GM21529 (cell line): ENCODE measurements around the gene GRIK4.
"Not testable (repeated sequence)": the region's sequence is repeated elsewhere in the genome, so short reads cannot be mapped to it uniquely, and the experiment has no call there.

Experiments
- ATAC-seq: cut with Tn5 transposase; IDR thresholded peaks from one replicate; pipeline ENCODE4 v1.9.1; 2021; ENCODE audit not compliant: unreplicated experiment

The GRIK4 gene

DNA sequence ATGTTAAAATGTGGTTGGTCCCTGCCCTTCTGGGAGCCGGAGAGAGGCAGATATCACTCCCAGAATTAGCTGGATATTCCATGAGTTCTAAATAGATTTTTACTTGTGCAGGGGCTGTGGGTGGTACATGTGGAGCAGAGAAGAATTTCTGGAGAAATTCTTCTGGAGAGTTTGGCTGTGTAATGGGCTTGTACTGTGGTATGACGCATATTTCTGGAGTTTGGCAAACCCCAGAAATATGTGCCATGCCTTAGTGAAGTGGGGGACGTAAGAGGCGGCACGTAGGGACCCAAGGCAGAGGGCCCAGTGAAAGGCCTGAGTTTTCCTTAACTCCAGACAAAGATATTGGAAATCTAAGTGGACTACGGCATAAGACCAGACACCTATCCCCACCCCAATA lies 461.1 kb downstream of the GRIK4 start:
- ATAC-seq: no peak

DNA sequence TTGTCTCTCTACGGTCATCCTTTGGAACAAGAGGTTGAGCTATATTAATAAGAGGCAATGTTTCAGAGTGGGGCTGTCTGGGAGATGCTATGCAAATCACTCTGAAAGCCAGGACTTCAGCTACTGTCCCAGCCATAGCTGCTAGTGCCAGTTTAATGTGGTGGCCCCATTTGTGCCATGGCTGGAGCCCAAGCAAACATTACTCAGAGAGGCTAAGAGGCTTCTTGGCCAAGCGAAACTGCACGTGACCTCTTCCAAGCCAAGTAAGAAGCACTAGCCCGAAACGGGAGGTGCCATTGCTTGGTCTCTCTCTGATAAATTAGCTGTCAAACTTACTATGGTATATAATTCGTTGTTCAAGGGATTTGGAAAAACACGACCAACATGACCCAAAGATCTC lies 462.0 kb downstream of the GRIK4 start:
- no peak for ATAC-seq

DNA sequence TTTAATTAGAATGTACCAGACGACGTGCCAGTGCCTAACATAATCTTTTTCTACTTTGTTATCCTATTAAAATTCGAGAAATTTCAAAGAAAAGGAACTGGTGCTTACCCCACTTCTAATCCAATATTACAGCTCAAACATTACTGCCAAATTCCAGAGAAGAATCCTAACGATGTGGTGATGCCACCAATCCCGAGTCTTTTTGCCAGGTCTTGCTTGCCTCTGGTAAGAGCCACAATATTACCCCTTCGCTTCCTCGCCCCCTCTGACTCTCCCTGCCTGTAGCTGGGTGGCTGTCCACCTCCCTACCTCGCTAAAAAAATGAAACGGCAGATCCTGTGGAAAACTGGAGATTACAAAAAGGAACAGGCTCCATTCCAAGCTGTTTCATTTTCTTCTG lies 462.9 kb downstream of the GRIK4 start:
- ATAC-seq: no peak

DNA sequence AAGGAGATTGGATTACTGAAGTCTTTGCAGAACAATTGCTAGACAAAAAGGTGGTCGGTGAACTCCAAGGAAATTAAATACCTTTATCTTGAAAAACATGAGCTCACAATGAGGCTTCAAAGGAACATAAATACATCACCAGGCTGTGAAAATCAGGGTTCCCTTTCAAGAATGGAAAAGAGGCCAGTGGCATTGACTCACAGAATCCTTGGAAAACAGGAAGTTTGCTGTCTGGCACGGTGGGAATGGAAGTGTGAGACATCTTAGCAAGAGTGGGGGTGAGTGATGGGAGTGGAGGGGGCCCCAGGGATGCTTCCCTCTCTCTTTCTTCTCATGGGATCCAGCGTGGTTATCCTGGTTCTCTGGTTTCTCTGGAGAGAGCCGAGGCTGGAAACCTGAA lies 463.4 kb downstream of the GRIK4 start:
- ATAC-seq: no peak

DNA sequence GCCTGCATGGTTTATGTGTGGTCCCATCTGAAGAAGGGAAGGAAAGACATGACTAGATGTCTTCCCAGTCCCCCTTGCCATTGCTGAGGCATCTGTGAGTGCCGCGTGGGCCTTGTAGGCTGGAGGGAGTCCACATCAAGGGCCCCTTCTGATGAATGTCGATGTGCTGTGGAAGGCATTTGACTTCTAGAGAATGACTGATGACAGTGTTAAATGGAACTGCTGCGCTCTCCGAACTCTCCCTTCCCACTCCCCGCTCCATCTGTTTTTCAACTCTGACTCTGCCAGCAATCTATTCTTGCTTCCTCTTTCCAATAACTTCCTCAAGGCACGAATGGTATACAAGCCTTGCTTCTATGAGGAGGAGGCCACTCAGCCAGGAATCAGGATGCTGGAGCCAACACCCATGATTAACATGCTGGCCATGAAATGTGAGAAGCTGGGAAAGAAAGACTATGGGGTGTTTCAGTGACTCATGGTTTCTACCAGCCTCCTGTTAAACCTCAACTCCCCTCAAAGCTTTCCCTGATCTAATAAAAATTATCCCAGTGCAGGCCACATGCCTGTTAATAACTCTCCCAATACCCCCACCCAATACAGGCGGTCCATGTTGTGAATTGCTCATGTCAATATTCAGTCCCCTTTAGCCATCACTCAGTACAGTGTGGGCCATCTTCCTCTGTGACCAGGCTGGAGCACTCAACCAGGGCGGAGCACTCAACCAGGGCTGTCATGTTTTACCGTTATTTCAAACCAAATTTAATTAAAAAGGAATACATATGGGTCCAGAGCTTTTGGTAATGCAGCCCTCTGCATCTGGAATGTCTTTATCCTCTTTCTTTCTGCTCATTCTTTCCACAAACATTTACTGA lies 466.0 kb downstream of the GRIK4 start:
- ATAC-seq: no peak

DNA sequence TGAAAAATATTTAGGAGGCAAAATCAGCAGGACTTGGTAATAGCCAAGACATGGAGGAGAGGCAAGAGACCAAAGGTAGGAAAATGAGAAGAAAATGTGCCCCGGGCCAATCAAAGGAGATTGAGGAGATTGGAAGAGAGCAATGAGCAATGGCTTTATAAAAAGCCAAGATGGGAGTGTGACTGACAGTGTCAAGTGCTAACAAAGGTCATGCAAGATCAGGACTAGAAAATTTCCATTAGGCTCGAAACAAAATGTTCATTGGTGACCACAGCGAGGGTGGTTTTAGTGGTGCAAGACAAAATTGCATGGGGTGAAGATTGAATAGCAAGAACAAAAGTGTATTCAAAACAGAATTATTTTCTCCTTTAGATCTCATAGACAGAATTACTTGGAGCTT lies 467.2 kb downstream of the GRIK4 start:
- ATAC-seq: no peak

DNA sequence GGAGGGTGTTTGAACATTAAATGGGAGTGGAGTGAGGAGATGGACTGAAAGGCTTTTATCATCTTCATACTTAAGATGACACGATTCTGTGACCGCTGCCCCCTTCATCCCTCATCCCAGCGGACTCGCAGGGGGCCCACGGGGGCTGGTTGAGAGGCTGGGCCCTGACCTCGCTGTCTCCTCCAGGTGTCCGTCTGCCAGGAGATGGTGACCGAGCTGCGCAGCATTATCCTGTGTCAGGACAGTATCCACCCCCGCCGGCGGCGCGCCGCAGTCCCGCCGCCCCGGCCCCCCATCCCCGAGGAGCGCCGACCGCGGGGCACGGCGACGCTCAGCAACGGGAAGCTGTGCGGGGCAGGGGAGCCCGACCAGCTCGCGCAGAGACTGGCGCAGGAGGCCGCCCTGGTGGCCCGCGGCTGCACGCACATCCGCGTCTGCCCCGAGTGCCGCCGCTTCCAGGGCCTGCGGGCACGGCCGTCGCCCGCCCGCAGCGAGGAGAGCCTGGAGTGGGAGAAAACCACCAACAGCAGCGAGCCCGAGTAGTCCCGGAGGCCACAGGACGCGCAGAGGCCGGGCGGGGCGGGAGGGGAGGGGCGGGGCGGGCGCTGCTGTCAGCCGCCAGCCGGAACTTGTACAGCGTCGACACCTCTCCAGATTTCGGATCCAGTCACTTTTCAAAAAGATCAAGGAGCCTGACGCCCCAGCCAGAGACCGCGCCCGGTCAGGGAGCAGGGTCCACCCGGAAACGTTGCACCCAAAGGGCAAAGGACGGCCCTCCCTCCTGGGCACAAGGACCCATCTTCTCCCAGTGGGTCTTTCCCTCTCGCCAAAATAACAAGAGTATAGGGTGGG lies 474.4 kb downstream of the GRIK4 start:
- no peak for ATAC-seq

DNA sequence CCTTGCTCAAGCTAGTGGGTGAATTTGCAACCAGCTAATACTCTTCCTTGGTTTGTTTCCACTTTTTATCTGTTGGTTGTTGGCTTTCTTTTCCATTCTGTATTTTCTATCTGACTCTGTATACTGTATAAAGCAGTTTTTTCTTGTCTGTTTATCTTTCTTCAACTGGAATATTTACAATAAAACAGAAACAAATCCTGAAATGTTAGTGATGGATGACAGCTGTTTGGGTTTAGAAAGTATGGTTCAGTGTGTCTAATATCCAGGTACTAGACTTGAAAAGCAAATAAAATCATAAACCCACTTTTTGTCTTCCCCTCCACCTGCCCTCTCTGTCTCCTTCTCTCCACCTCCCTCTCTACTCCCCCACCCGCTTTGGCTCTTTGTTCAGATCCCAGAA lies 477.1 kb downstream of the GRIK4 start:
- no peak for ATAC-seq

DNA sequence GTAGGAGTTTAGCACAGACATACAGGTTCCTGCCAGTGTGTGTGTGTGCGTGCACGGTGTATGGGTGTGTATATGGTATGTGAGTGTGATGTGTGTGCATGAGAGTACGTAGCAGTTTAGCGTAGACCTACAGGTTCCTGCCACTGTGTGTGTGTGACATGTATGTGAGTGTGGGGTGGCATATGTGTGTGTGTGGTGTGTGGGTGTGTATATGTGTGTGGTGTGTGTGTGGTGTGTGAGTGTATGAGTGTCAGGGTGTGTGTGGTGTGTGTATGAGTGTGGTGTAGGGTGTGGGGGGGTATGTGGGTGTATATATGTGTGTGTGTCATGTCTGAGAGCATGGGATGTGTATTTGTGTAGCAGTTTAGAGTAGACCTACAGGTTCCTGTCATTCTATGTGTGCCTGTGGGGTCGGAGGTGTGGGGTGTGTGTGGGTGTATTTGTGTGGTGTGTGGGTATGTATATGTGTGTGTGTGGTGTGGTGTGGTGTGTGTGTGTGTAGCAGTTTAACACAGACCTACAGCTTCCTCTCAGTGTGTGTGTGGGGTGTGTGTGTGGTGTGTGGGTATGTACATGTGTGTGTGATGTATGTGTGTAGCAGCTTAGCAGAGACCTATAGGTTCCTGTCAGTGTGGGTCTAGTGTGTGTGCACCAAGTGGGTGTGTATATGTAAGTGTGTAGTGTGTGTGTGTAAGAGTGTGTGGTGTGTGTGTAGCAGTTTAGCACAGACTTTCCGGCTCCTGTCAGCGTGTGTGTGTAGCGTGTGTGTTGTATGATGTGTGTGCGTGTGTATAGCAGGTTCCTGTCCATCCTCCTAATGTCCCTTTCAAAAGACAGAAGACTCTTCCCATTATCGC lies 480.5 kb downstream of the GRIK4 start:
- ATAC-seq: no peak

DNA sequence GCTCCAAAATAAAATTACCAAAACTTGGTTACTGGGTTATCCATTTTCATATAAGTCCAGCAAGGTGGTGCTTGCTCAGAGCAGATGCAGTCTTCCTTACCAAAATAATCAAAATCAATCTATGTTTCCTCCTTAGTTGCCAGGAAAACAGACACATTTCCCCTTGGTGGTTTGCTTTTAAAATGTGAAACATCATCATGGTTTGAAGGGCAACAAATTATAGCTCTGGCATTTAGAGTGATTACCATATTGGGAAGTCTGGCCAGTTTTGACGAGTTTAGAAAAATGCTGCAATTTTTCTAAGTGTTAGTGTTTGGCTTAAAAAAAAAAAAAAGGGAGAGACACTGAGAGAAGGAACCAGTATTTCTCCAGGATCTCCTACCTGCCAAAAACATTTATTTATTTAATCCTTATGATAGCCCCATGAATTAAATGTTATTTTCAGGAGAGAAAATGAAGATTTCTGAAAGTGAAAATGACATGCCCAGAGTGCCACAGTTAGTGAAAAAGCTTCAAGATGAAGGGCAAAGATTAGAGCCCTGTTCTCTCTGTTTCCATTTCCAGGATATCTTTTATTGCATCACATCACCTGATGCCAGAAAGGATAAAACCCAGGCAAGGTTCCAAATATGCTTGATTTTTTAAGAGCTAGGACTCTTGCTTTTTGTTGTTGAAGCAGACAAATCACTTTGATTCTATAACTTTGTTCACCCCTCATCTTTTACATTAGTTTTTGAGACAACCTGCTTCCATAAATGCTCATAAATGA lies 482.7 kb downstream of the GRIK4 start:
- ATAC-seq: no peak

DNA sequence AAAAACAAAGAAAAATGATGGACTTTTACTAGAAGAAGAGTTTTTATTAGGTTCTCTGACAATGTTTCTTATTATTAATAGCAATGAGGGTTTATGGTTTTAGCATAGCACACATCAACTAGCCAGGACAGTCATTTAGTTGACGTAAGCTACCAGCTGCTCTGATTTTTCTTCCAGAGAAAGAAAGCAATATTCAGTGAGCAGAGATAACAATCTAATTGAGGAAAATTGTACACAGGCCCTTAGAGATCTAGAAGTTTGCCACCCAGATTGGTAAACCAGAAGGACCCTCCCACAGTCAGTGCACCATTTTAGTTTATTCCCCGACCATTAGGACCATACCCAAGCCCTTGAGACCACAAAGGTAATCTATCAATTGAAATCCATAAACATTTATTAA lies 483.6 kb downstream of the GRIK4 start:
- ATAC-seq: no peak

DNA sequence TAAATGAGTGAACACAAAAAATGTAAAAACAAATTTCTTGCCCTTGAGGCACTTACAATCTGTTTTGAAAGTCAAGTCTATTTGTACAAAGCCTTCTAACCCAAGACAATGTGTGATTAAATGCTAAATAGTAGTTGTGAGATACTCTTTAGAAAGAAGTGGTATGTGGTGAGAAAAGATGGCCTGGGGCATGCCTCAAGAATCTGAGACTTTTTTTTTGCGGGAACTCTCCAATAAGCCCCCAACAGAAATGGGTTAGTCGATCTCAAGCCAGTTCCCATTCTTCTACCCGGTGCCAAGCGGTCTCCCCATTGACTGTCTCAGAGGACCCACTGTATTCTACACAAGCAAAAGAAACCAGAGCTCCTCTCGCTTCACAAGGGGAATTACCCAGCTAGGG lies 485.4 kb downstream of the GRIK4 start:
- no peak for ATAC-seq

DNA sequence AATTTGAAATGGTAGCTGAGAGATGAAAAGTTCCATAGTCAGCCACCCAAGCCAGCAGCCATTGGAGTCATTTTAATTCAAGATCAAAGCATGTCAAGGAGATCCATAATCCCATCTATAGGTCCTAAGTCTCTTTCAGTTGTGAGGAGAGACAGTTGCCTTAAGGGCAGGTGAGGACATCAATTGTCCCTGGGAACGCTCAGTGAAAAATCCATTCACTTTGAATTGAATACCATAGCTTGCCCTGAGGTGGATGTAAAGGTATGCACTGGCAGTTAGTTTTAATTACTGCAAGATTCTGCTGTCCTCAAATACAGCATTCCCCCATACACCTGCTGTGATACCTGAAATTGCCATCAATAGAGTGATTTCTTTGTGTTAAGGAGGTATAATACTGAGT lies 487.0 kb downstream of the GRIK4 start:
- no peak for ATAC-seq

DNA sequence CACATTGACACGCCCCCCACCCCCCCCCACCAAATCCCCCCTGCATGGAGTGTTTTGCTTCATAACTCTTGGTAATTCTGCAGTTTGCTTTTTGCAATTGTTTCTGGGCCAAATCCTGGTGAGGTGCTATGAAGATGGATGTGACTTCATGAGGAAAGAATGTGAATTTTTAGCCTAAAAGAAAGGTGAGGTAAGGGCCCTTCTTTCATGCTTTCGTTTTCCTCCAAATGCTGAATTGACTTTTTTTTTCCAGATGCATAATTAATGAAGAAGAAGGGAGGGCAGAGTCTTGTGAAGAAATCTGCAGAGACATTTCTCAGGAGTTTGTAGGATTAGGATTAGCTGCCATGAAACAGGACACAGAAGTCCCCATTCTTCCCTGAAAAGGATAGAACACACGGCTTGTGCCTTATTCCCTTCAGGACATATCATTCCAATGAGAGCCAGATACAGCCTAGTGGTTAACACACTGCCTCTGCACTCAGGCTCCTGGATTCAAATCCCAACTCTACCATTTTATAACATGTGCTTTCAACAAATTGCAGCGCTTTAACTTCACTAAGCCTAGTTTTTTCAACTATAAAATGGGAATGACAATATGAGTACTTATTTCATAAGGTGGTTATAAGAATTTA lies 492.8 kb downstream of the GRIK4 start:
- no peak for ATAC-seq

DNA sequence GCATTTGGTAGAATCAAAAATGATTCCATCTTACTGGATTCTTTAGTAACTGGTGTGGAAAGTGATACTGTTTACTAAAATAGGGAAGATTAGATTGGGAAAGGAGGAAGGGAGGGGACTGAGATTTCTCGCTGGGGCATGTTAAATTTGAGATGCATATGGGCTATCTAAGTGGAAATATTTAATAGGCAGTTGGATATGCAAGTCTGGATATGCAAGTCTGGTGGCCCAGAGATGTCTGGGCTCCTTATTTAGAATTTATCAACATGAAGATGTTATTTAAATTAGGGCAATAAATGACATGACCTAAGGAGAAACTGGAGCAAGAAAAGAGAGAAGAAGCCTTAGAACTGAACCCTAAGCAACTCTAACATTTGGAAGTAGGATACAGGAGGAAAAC lies 495.4 kb downstream of the GRIK4 start:
- no peak for ATAC-seq

DNA sequence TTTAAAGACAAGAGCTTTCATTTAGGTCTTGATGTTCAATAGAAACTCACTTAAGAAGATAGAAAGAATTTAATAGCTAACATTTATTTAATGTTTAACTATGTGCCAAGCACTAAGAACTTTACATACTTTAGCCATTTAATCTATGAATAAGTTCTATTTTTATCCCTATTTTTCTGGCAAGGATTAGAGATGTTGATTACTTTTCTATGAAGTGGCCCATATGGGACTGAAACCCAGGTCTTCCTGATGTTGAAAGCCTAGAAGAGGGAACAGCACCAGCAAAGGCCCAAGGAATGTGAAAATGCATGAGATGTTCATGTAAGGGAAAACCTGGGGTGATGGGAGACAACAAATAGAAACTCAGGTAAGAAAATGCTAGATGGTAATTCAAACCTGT lies 497.0 kb downstream of the GRIK4 start:
- ATAC-seq: no peak

DNA sequence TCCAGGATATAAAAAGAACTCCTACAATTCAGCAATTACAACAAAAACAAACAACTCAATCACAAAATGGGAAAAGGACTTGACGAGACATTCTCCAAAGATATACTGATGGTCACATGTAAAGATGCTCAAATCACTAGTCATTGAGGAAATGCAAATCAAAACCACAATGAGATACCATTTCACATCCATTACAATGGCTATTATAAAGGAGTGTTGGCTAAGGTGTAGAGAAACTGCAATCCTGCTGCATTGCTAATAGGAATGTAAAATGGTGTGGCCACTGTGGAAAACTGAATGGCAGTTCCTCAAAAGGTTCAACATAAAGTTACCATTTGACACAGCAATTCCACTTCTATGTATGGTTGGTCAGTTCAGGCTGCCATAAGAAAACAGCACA lies 500.5 kb downstream of the GRIK4 start:
- no peak for ATAC-seq

DNA sequence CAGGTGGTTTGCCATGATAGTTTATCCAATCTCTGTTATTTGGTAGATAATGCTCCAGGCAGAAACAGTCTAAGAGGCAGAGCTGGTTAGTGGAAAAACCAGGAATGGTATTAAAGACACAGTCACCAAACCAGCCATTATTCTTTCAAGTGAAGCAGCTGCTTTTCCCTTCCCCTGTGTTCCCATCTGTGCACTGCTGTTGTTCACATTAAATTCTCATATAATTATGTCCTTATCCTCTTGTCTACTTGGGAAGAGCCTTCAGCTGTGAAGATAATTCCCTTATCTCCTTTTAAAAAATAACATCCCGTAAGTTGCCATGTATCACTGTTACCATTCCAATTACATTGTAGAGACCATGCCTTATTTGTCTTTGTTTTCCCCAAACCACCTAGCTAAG lies 507.2 kb downstream of the GRIK4 start:
- no peak for ATAC-seq

DNA sequence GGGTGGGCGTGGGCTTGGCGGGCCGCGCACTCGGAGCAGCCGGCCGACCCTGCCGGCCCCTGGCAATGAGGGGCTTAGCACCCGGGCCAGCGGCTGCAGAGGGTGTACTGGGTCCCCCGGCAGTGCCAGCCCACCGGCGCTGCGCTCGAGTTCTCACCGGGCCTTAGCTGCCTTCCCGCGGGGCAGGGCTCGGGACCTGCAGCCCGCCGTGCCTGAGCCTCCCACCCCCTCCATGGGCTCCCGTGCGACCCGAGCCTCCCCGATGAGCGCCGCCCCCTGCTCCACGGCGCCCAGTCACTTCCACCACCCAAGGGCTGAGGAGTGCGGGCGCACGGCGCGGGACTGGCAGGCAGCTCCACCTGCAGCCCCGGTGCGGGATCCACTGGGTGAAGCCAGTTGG lies 510.2 kb downstream of the GRIK4 start:
- ATAC-seq: not testable (repeated sequence)
